Measurements from ENCODE around the gene HS2ST1.

- TF ChIP-seq CTCF (IDR thresholded peaks at IDR 0.05) (no peak), EP300 (IDR thresholded peaks at IDR 0.05) (no peak), POLR2AphosphoS5 (IDR thresholded peaks at IDR 0.05) (peak in 1 of 2 donors; percentile 35)
Measured at GRCh38 chr1:86914998-86915736, 732 bp downstream of the HS2ST1 start.

Data from upper lobe of left lung (tissue), 4 donors.